GM19193 (cell line): ENCODE measurements around the gene MYL9.

Experiments
- POLR2A ChIP-seq: IDR thresholded peaks from 4 replicates; pipeline ENCODE4 v1.6.1; 2011; ENCODE audit not compliant: insufficient read depth, insufficient read length; ENCODE audit errors: extremely low read depth

Gene MYL9

GRCh38 chr20:36582322-36582721 lies 41.0 kb downstream of the MYL9 start:
- TF ChIP-seq POLR2A: no peak

GRCh38 chr20:36582821-36583220 lies 41.5 kb downstream of the MYL9 start:
- no peak for TF ChIP-seq POLR2A

- no peak for TF ChIP-seq POLR2A
Observed at GRCh38 chr20:36584018-36584481, 42.7 kb downstream of the MYL9 start.

GRCh38 chr20:36585410-36586125 lies 44.2 kb downstream of the MYL9 start:
- no peak for TF ChIP-seq POLR2A

- no peak for TF ChIP-seq POLR2A
Observed at GRCh38 chr20:36587388-36588070, 46.2 kb downstream of the MYL9 start.

GRCh38 chr20:36591281-36591680 lies 50.0 kb downstream of the MYL9 start:
- no peak for TF ChIP-seq POLR2A

- no peak for TF ChIP-seq POLR2A
Observed at GRCh38 chr20:36591854-36592641, 50.7 kb downstream of the MYL9 start.

- no peak for TF ChIP-seq POLR2A
Observed at GRCh38 chr20:36593347-36593929, 52.1 kb downstream of the MYL9 start.

- no peak for TF ChIP-seq POLR2A
Observed at GRCh38 chr20:36599912-36600345, 58.6 kb downstream of the MYL9 start.
